T-helper 2 cell treated with Interferon-gamma antibody and Interleukin-4, amounts not matched to agents 5 μg/mL and 100 μg/mL, for 36 hours (primary cell): ENCODE data around the gene FCRL3.

Experiments
- DNase-seq: peaks from one replicate; pipeline ENCODE4 v3.0.0; 2021; ENCODE audit warnings: low spot score
- H3K27ac Mint-ChIP-seq: one replicate; pipeline ENCODE4 v1.8.0; 2021; ENCODE audit warnings: mild to moderate bottlenecking, mixed read lengths
- H3K27me3 Mint-ChIP-seq: one replicate; pipeline ENCODE4 v1.8.0; 2021; ENCODE audit warnings: low read depth, mixed read lengths
- H3K36me3 Mint-ChIP-seq: one replicate; pipeline ENCODE4 v1.8.0; 2021; ENCODE audit warnings: low read depth, mixed read lengths
- H3K4me1 Mint-ChIP-seq: one replicate; pipeline ENCODE4 v1.8.0; 2021; ENCODE audit warnings: low read depth, mixed read lengths
- H3K4me3 Mint-ChIP-seq: one replicate; pipeline ENCODE4 v1.8.0; 2022; ENCODE audit warnings: mild to moderate bottlenecking, moderate library complexity, mixed read lengths
- H3K9me3 Mint-ChIP-seq: one replicate; pipeline ENCODE4 v1.8.0; 2021; ENCODE audit warnings: mixed read lengths

The FCRL3 gene

GRCh38 chr1:157652859-157653493 lies 47.6 kb downstream of the FCRL3 start:
- Mint-ChIP-seq H3K9me3 (no peaks in the 10 kb centered on the region), H3K4me3 (no peak overlapping the region), H3K4me1 (peaks cover 6% of the 10 kb centered on the region), H3K36me3 (no peaks in the 10 kb centered on the region), H3K27ac (no peak overlapping the region), H3K27me3 (peaks cover 20% of the 10 kb centered on the region)
- DNase-seq, result no peak

- H3K9me3 Mint-ChIP-seq, result no peaks in the 10 kb centered on the region
- no peaks in the 10 kb centered on the region for H3K36me3 Mint-ChIP-seq
- no peak overlapping the region for H3K27ac Mint-ChIP-seq
These were observed 52.3 kb downstream of the FCRL3 start for GRCh38 chr1:157648317-157648716.

GRCh38 chr1:157646144-157646543 lies 54.4 kb downstream of the FCRL3 start:
- Mint-ChIP-seq H3K9me3 (no peaks in the 10 kb centered on the region), H3K27me3 (no peaks in the 10 kb centered on the region), H3K27ac (no peak overlapping the region), H3K36me3 (no peaks in the 10 kb centered on the region), H3K4me1 (no peaks in the 10 kb centered on the region), H3K4me3 (no peak overlapping the region)
- no peak for DNase-seq

More at GRCh38 chr1:157648317-157648716, 52.3 kb downstream of the FCRL3 start:
- Mint-ChIP-seq H3K4me1 (peaks cover 6% of the 10 kb centered on the region), H3K4me3 (no peak overlapping the region), H3K27me3 (peaks cover 14% of the 10 kb centered on the region)
- no peak for DNase-seq

- Mint-ChIP-seq H3K4me1 (no peaks in the 10 kb centered on the region), H3K27ac (no peak overlapping the region), H3K4me3 (no peak overlapping the region), H3K9me3 (no peaks in the 10 kb centered on the region), H3K36me3 (no peaks in the 10 kb centered on the region), H3K27me3 (no peaks in the 10 kb centered on the region)
- DNase-seq, result no peak
These were observed 59.4 kb downstream of the FCRL3 start for GRCh38 chr1:157641177-157641576.

- no peak for DNase-seq
- Mint-ChIP-seq H3K36me3 (no peaks in the 10 kb centered on the region), H3K4me1 (no peaks in the 10 kb centered on the region), H3K9me3 (no peaks in the 10 kb centered on the region), H3K27me3 (no peaks in the 10 kb centered on the region), H3K27ac (no peak overlapping the region), H3K4me3 (no peak overlapping the region)
These were observed 60.8 kb downstream of the FCRL3 start for GRCh38 chr1:157639800-157640199.

- Mint-ChIP-seq H3K4me3 (no peak overlapping the region), H3K36me3 (no peaks in the 10 kb centered on the region), H3K27ac (no peak overlapping the region), H3K9me3 (no peaks in the 10 kb centered on the region), H3K4me1 (no peaks in the 10 kb centered on the region), H3K27me3 (peaks cover 3% of the 10 kb centered on the region)
- no peak for DNase-seq
These were observed 71.8 kb downstream of the FCRL3 start for GRCh38 chr1:157628773-157629172.
